BLaER1 treated with 17β-estradiol and CSF1 and Interleukin-3, amounts not matched to agents 10 nM and 100 nM (cell line): ENCODE data around the gene KRTAP9-1.

Experiments
- H3K27ac ChIP-seq, 11 experiments: shearing (Covaris generic); formaldehyde crosslinking; 2 replicates each; pipeline ENCODE4 v1.8.1; 2022
- H3K27me3 ChIP-seq, 11 experiments: shearing (Covaris generic); formaldehyde crosslinking; 2 replicates each; pipeline ENCODE4 v1.8.1; 2022
- H3K36me3 ChIP-seq, 11 experiments: shearing (Covaris generic); formaldehyde crosslinking; 2 replicates each; pipeline ENCODE4 v1.8.1; 2022
- H3K4me1 ChIP-seq, 10 experiments: shearing (Covaris generic); formaldehyde crosslinking; 2 replicates each; pipeline ENCODE4 v1.8.1; 2022
- H3K4me2 ChIP-seq, 11 experiments: shearing (Covaris generic); formaldehyde crosslinking; 2 replicates each; pipeline ENCODE4 v1.8.1; 2022
- H3K4me3 ChIP-seq, 10 experiments: shearing (Covaris generic); formaldehyde crosslinking; 2 replicates each; pipeline ENCODE4 v1.8.1; 2022
- H3K9ac ChIP-seq, 11 experiments: shearing (Covaris generic); formaldehyde crosslinking; 2 replicates each; pipeline ENCODE4 v1.8.1; 2022
- H3K9me3 ChIP-seq, 11 experiments: shearing (Covaris generic); formaldehyde crosslinking; replicated peaks in 1 of 11; 2 replicates each; pipeline ENCODE4 v1.8.1; 2022
- H4K20me1 ChIP-seq, 11 experiments: shearing (Covaris generic); formaldehyde crosslinking; 2 replicates each; pipeline ENCODE4 v1.8.1; 2022
- Cebpa-rat ChIP-seq, 11 experiments: shearing (Covaris generic); IDR thresholded peaks; 2 replicates each; pipeline ENCODE4 v1.8.1; 2022

KRTAP9-1 gene

GRCh38 chr17:41176744-41177387 is 12.8 kb upstream of the KRTAP9-1 start:
- TF ChIP-seq Cebpa-rat (IDR thresholded peaks at IDR 0.05), result no peak
- Histone ChIP-seq H3K4me2 (peak overlapping the region; percentile 74 to 95 (median 91)), H3K27me3 (no peaks in the 10 kb centered on the region; a peak in 1 of 22 replicates), H3K4me1 (peaks cover 25 to 44% (median 30%) of the 10 kb centered on the region in 10 experiments), H3K9me3 (peaks cover 0 to 13% (median 0%) of the 10 kb centered on the region in 11 experiments; a peak in 5 of 22 replicates), H3K4me3 (no peak overlapping the region), H3K27ac (peak overlapping the region in 7 of 11 experiments; percentile 7 to 62 (median 34); a peak in 7 of 22 replicates), H3K36me3 (no peaks in the 10 kb centered on the region), H4K20me1 (no peaks in the 10 kb centered on the region), H3K9ac (no peak overlapping the region)

- Histone ChIP-seq H3K4me2 (peak within 1 kb of the TSS; percentile 74 to 95 (median 91)), H3K4me1 (peaks cover 25 to 44% (median 30%) of the 10 kb centered on the region in 10 experiments), H3K27ac (peak within 1 kb of the TSS in 3 of 11 experiments; percentile 34 to 60 (median 44); a peak in 5 of 22 replicates), H3K36me3 (no peaks in the 10 kb centered on the region), H3K9ac (no peak within 1 kb of the TSS), H3K27me3 (no peaks in the 10 kb centered on the region; a peak in 1 of 22 replicates), H3K9me3 (peaks cover 0 to 13% (median 0%) of the 10 kb centered on the region in 11 experiments; a peak in 5 of 22 replicates), H3K4me3 (no peak within 1 kb of the TSS), H4K20me1 (no peaks in the 10 kb centered on the region)
- no peak for TF ChIP-seq Cebpa-rat (IDR thresholded peaks at IDR 0.05)
Measured at GRCh38 chr17:41177727-41178271, 11.9 kb upstream of the KRTAP9-1 start, which contains the start of gene KRTAP4-2. Gene KRTAP4-2, minus strand, starts transcription at chr17:41178221. Its CDS starts 57 bp downstream, at chr17:41178164.

- Histone ChIP-seq H3K36me3 (no peaks in the 10 kb centered on the region), H3K4me1 (peaks cover 25 to 40% (median 30%) of the 10 kb centered on the region in 10 experiments), H3K4me2 (peak overlapping the region in 2 of 11 experiments; percentile 78 to 91; a peak in 5 of 22 replicates), H3K9ac (no peak overlapping the region), H4K20me1 (no peaks in the 10 kb centered on the region), H3K27me3 (no peaks in the 10 kb centered on the region; a peak in 1 of 22 replicates), H3K9me3 (peaks cover 0 to 13% (median 0%) of the 10 kb centered on the region in 11 experiments; a peak in 5 of 22 replicates), H3K4me3 (no peak overlapping the region), H3K27ac (peak overlapping the region in 3 of 11 experiments; percentile 34 to 60 (median 44); a peak in 5 of 22 replicates)
- no peak for TF ChIP-seq Cebpa-rat (IDR thresholded peaks at IDR 0.05)
Measured at GRCh38 chr17:41178341-41178740, 11.3 kb upstream of the KRTAP9-1 start.

- Histone ChIP-seq H3K9ac (no peak overlapping the region), H3K27ac (peak overlapping the region in 3 of 11 experiments; percentile 34 to 60 (median 44); a peak in 5 of 22 replicates), H3K27me3 (no peaks in the 10 kb centered on the region; a peak in 1 of 22 replicates), H4K20me1 (no peaks in the 10 kb centered on the region), H3K4me1 (peaks cover 25 to 40% (median 30%) of the 10 kb centered on the region in 10 experiments), H3K4me3 (no peak overlapping the region), H3K36me3 (no peaks in the 10 kb centered on the region), H3K9me3 (peaks cover 0 to 13% (median 0%) of the 10 kb centered on the region in 11 experiments; a peak in 5 of 22 replicates), H3K4me2 (peak overlapping the region in 3 of 11 experiments; percentile 14 to 91 (median 78); a peak in 4 of 22 replicates)
- TF ChIP-seq Cebpa-rat (IDR thresholded peaks at IDR 0.05), result no peak
Measured at GRCh38 chr17:41178843-41179616, 10.7 kb upstream of the KRTAP9-1 start.

- H3K4me3 ChIP-seq, result no peak within 1 kb of the TSS
- H3K9me3 ChIP-seq, result no peaks in the 10 kb centered on the region
- no peaks in the 10 kb centered on the region for H3K4me1 ChIP-seq
- TF ChIP-seq Cebpa-rat (IDR thresholded peaks at IDR 0.05), result no peak
- H4K20me1 ChIP-seq, result no peaks in the 10 kb centered on the region
- H3K4me2 ChIP-seq, result no peak within 1 kb of the TSS
- H3K27ac ChIP-seq, result no peak within 1 kb of the TSS
- H3K9ac ChIP-seq, result no peak within 1 kb of the TSS
- no peaks in the 10 kb centered on the region for H3K36me3 ChIP-seq
- no peaks in the 10 kb centered on the region for H3K27me3 ChIP-seq
Measured at GRCh38 chr17:41184480-41184961, 5.2 kb upstream of the KRTAP9-1 start, which contains the start of gene KRTAP4-1. Gene KRTAP4-1, minus strand, starts transcription at chr17:41184911. Its CDS starts 57 bp downstream, at chr17:41184854.

GRCh38 chr17:41185001-41185400 is 4.7 kb upstream of the KRTAP9-1 start:
- H3K9ac ChIP-seq, result no peak overlapping the region
- no peak for TF ChIP-seq Cebpa-rat (IDR thresholded peaks at IDR 0.05)
- H3K4me1 ChIP-seq, result no peaks in the 10 kb centered on the region
- no peaks in the 10 kb centered on the region for H3K36me3 ChIP-seq
- no peaks in the 10 kb centered on the region for H4K20me1 ChIP-seq
- no peak overlapping the region for H3K4me2 ChIP-seq
- H3K27ac ChIP-seq, result no peak overlapping the region
- no peaks in the 10 kb centered on the region for H3K9me3 ChIP-seq
- H3K4me3 ChIP-seq, result no peak overlapping the region
- H3K27me3 ChIP-seq, result no peaks in the 10 kb centered on the region

- Histone ChIP-seq H3K27me3 (no peaks in the 10 kb centered on the region), H3K9me3 (no peaks in the 10 kb centered on the region), H3K4me3 (no peak overlapping the region), H3K4me1 (no peaks in the 10 kb centered on the region), H3K36me3 (no peaks in the 10 kb centered on the region), H3K27ac (no peak overlapping the region), H3K9ac (no peak overlapping the region), H3K4me2 (no peak overlapping the region), H4K20me1 (no peaks in the 10 kb centered on the region)
- no peak for TF ChIP-seq Cebpa-rat (IDR thresholded peaks at IDR 0.05)
Measured at GRCh38 chr17:41186872-41187271, 2.8 kb upstream of the KRTAP9-1 start.

GRCh38 chr17:41190328-41190727 is 641 bp downstream of the KRTAP9-1 start:
- Histone ChIP-seq H4K20me1 (no peaks in the 10 kb centered on the region), H3K36me3 (no peaks in the 10 kb centered on the region), H3K4me1 (no peaks in the 10 kb centered on the region), H3K4me3 (no peak overlapping the region), H3K4me2 (no peak overlapping the region), H3K27me3 (no peaks in the 10 kb centered on the region), H3K9me3 (peaks cover 0 to 8% (median 0%) of the 10 kb centered on the region in 11 experiments; a peak in 3 of 22 replicates), H3K9ac (no peak overlapping the region), H3K27ac (no peak overlapping the region)
- TF ChIP-seq Cebpa-rat (IDR thresholded peaks at IDR 0.05), result no peak

- H3K27me3 ChIP-seq, result no peaks in the 10 kb centered on the region
- TF ChIP-seq Cebpa-rat (IDR thresholded peaks at IDR 0.05), result no peak
- H4K20me1 ChIP-seq, result no peaks in the 10 kb centered on the region
- H3K9me3 ChIP-seq, result peaks cover 0 to 8% (median 4%) of the 10 kb centered on the region in 11 experiments; a peak in 5 of 22 replicates
- H3K4me1 ChIP-seq, result no peaks in the 10 kb centered on the region
- H3K9ac ChIP-seq, result no peak overlapping the region
- no peak overlapping the region for H3K27ac ChIP-seq
- no peak overlapping the region for H3K4me2 ChIP-seq
- no peaks in the 10 kb centered on the region for H3K36me3 ChIP-seq
- H3K4me3 ChIP-seq, result no peak overlapping the region
Measured at GRCh38 chr17:41196068-41196467, 6.4 kb downstream of the KRTAP9-1 start.
